ENCODE data around the gene WDR64. TPM values are rescaled to one million over a fixed set of nuclear protein-coding genes. Genes with fewer than 3 reads are reported as not detected.
"Not testable (repeated sequence)": the region's sequence is repeated elsewhere in the genome, so short reads cannot be mapped to it uniquely, and the experiment has no call there.

Gene WDR64
- total RNA-seq, 6 experiments from 2014 or later = not detected

DNA sequence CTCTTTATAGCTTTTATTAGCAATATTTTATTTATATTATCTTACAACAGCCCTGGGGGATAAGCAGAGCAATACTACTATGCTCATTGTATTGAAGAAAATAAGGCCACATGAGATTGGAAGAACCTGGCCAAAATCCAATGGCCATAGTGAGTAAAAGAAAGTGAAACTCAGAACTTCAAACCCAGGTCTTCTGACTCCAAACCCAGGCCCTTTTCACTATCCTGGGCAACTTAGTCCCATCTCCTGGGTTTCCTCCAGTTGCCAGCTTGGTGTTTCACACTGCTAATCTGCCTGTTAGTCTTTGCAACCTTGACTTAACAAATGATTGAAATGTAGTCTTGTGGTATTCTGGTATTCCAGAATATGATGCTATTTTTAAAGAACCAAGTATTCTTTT is 173.5 kb downstream of the WDR64 start:
- H3K9me3 Mint-ChIP-seq = no peaks in the 10 kb centered on the region

GRCh38 chr1:241826613-241827012 is 174.5 kb downstream of the WDR64 start:
- not testable (repeated sequence) for H3K4me3 Mint-ChIP-seq; H3K27ac Mint-ChIP-seq; DNase-seq; H3K27me3 Mint-ChIP-seq (ENCODE audit: insufficient read depth); H3K9me3 Mint-ChIP-seq; H3K36me3 Mint-ChIP-seq (ENCODE audit: low read depth)
- peaks cover 42% of the 10 kb centered on the region for H3K4me1 Mint-ChIP-seq (ENCODE audit: low read depth)

More for the DNA sequence above, 173.5 kb downstream of the WDR64 start:
- H3K4me3 Mint-ChIP-seq = no peak overlapping the region
- no peak for TF ChIP-seq CTCF (IDR thresholded peaks at IDR 0.05)
- no peaks in the 10 kb centered on the region; the same call in none of the 2 replicates for H3K27me3 Mint-ChIP-seq (ENCODE audit: insufficient read depth)
- no peak for DNase-seq
- peaks cover 52% of the 10 kb centered on the region for H3K4me1 Mint-ChIP-seq (ENCODE audit: low read depth)
- no peaks in the 10 kb centered on the region for H3K36me3 Mint-ChIP-seq (ENCODE audit: low read depth)
- H3K27ac Mint-ChIP-seq = no peak overlapping the region

DNA sequence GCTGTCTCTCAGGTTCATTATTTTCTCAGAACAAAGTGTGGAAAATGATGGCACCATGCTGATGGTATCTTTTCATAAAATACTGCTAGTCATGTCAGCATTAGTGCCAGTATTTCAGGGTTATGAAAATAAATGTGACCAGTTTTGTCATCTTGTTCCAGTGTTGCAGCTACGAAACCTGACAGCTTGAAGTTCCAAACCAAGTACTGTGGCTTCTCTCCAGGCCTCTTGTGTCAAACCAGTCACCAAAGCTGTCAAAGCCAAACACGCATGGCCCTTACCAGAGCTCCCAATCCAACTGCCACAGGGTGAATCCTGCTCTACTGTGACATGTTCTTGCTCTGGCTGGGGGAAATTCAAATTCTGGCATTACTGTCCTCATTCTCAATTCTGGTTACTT is 175.2 kb downstream of the WDR64 start:
- no peaks in the 10 kb centered on the region for H3K9me3 Mint-ChIP-seq
- DNase-seq = no peak
- no peaks in the 10 kb centered on the region; the same call in none of the 2 replicates for H3K27me3 Mint-ChIP-seq (ENCODE audit: insufficient read depth)
- no peak for TF ChIP-seq CTCF (IDR thresholded peaks at IDR 0.05)
- H3K36me3 Mint-ChIP-seq (ENCODE audit: low read depth) = no peaks in the 10 kb centered on the region
- H3K4me1 Mint-ChIP-seq (ENCODE audit: low read depth) = peaks cover 35% of the 10 kb centered on the region
- H3K4me3 Mint-ChIP-seq = no peak overlapping the region
- no peak overlapping the region for H3K27ac Mint-ChIP-seq

- Mint-ChIP-seq H3K9me3 (no peaks in the 10 kb centered on the region), H3K27me3 (ENCODE audit: insufficient read depth) (no peaks in the 10 kb centered on the region; the same call in none of the 2 replicates), H3K4me3 (peak overlapping the region; percentile 16; the same call in 1 of the 2 replicates), H3K4me1 (ENCODE audit: low read depth) (peaks cover 27% of the 10 kb centered on the region), H3K27ac (no peak overlapping the region; the same call in 1 of the 2 replicates), H3K36me3 (ENCODE audit: low read depth) (no peaks in the 10 kb centered on the region)
- DNase-seq = peak; percentile 45
- no peak for TF ChIP-seq CTCF (IDR thresholded peaks at IDR 0.05)
Measured at GRCh38 chr1:241828463-241829021, 176.5 kb downstream of the WDR64 start.

- no peak for TF ChIP-seq CTCF (IDR thresholded peaks at IDR 0.05)
- no peak for DNase-seq
- H3K27me3 Mint-ChIP-seq (ENCODE audit: insufficient read depth) = no peaks in the 10 kb centered on the region; the same call in 1 of the 2 replicates
- no peaks in the 10 kb centered on the region for H3K36me3 Mint-ChIP-seq (ENCODE audit: low read depth)
- H3K9me3 Mint-ChIP-seq = no peaks in the 10 kb centered on the region
- H3K4me3 Mint-ChIP-seq = no peak overlapping the region
- H3K27ac Mint-ChIP-seq = no peak overlapping the region
- peaks cover 27% of the 10 kb centered on the region for H3K4me1 Mint-ChIP-seq (ENCODE audit: low read depth)
Measured at GRCh38 chr1:241829468-241829867, 177.4 kb downstream of the WDR64 start.

- H3K4me1 Mint-ChIP-seq (ENCODE audit: low read depth) = peaks cover 38% of the 10 kb centered on the region
- no peaks in the 10 kb centered on the region for H3K9me3 Mint-ChIP-seq
- no peak overlapping the region for H3K27ac Mint-ChIP-seq
- H3K27me3 Mint-ChIP-seq (ENCODE audit: insufficient read depth) = no peaks in the 10 kb centered on the region
- peak; percentile 85 for TF ChIP-seq CTCF (IDR thresholded peaks at IDR 0.05)
- no peak overlapping the region for H3K4me3 Mint-ChIP-seq
- DNase-seq = peak; percentile 68
- H3K36me3 Mint-ChIP-seq (ENCODE audit: low read depth) = no peaks in the 10 kb centered on the region
Measured at GRCh38 chr1:241834733-241835377, 182.8 kb downstream of the WDR64 start.

All from HFFc6 (cell line).